IPS-11a (cell line): ENCODE measurements around the gene IGF2BP3.
"Not testable (repeated sequence)": the region's sequence is repeated elsewhere in the genome, so short reads cannot be mapped to it uniquely, and the experiment has no call there.

Source experiments
- H3K4me3 ChIP-seq: one replicate; pipeline ENCODE4 v1.5.1; 2013; ENCODE audit warnings: low read depth, low read length, control low read depth

IGF2BP3 gene

DNA sequence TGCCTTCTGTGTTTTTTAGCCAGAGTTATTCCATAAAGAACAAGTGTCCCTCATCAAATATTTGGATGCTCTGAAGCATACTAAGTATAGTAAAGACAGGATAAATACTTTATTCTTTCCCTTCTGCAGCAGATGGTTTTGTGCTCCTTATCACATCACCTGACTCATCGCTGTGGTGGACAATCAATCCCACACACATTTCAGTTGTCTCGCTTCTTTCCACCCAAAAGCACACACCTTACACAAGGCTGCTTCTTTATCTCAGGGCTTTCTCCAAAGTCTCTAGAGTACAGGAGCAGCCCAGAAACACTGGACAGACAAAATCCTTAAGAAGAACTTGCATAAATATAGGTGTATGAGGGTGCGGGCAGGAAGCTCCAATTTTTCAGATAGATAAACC, 43.4 kb downstream of the IGF2BP3 start:
- H3K4me3 ChIP-seq, result no peak overlapping the region

DNA sequence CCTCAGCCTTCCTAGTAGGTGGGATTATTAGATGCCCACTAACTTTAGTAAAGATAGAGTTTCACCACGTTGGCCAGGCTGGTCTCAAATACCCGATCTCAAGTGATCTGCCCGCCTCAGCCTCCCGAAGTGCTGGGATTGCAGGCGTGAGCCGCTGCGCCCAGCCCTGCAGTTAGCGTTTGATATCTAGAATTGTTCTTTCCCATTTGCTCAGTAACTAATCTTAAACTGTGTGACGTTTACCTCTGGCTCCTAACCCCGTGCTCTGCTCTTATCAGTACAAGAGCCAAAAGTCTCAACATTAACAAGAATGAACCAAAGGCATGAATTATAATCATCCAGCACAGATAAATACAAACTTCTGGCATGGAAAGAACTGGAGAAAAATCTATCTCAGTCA, 47.4 kb downstream of the IGF2BP3 start:
- no peak overlapping the region for H3K4me3 ChIP-seq

DNA sequence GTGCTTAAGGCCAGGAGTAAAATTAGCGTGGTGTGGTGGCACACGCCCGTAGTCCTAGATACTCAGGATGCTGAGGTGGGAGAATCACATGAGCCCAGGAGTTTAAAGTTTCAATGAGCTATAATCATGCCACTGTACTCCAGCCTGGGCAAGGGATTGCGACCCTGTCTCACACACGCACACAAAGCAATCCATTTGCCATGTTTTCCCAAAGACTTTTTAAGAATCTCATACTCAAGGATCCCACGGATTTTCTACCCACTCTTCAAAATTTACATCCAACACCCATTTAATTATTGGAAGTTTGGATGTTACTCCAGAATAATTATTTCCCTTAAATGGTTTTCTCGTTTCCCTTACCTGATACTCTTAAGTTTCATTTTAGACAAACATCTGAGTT, 47.9 kb downstream of the IGF2BP3 start:
- H3K4me3 ChIP-seq, result no peak overlapping the region

DNA sequence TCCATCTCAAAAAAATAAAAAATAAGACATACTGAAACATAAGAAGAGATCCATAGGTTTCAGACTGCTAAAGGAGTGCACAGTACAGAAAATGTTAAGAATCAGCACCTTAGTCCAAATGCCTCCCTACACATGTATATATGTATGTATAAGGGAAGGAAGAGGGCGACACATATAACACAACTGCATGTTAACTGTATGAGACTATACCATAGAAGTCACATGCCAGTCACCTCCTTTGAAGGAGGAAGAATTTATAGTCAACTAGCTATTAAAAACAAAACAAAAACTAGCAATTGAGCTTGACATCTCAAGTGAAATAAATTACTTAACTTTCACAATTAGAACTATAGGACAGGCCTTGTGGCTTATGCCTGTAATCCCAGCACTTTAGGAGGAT, 50.4 kb downstream of the IGF2BP3 start:
- no peak overlapping the region for H3K4me3 ChIP-seq

DNA sequence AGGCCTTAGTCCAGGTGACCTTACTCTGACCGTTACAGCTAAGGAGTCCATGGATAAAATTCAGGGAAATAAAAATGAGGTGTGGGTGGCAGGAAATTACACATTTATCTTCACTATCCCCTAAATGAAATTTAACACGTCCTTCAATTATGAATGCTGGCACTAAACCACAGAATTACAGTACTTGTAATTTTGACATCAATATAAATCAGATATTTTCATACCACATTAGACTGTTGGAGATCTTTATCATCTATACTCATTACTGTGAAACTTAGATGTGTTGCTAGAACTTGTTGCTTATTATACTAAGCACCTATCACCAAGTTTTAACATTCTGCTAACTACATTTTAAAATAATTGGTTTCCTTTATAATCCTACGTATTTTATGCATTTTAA, 51.1 kb downstream of the IGF2BP3 start:
- H3K4me3 ChIP-seq, result no peak overlapping the region

DNA sequence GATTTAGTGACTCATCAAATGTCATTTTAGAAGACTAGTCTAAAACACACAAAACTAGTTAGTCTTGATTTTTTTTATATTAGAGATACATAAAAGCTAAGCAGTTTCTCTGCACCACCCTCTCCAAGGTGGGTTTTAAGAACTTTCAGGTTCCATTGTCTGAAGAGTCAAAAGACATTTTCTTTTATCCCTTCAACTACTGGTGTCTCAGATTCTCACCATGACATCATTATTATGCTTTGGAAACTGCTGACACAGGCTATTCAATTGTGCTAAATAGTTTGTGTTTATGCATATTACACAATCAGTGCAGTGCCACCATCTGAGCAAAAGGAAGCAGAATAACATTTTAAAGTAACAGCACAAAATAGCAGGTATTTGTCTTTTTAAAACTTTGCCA, 52.2 kb downstream of the IGF2BP3 start:
- H3K4me3 ChIP-seq, result no peak overlapping the region

DNA sequence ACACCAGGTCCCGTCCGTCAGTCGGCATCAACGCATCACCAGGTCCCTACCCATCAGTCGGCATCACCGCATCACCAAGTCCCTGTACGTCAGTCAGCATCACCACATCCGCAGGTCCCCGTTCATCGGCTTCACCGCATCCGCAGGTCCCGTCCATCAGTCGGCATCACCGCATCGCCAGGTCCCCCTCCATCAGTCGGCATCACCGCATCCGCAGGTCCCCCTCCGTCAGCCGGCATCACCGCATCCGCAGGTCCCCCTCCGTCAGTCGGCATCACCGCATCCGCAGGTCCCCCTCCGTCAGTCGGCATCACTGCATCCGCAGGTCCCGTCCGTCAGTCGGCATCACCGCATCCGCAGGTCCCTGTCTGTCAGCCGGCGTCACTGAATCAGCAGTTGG, 55.1 kb downstream of the IGF2BP3 start:
- no peak overlapping the region for H3K4me3 ChIP-seq

DNA sequence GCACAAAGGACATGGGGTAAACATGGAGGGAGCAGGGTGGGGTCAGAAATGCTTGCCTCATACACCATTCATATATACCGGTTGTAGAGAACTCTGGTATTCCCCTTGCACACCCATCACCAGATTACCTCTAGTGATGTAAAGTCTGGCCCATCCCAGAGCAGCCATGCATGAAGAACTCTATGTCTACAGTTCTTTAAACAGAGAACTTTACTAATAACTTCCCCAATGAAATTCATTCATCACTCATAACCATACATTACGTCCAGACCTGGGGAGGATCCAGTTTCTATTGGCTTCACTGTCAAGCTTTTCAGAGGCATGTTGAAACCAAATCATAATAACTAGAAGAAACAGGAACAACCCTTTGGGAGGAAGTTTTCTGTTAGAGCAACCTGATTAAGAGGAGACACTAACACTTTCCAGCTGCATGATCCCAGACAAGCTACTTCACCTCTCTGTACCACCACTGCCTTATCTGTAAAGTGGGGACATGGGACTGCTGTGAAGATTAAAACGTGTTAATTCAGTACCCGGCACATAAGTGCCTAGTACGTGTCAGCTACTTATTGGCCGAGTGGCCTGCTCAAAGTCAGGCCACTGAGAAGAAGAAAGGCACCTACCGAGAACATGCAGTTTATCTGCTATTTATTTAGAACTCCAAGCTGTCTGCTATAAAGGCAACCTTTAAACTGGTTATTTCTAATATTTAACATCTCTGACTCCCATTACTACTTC, 59.7 kb downstream of the IGF2BP3 start:
- no peak overlapping the region for H3K4me3 ChIP-seq

DNA sequence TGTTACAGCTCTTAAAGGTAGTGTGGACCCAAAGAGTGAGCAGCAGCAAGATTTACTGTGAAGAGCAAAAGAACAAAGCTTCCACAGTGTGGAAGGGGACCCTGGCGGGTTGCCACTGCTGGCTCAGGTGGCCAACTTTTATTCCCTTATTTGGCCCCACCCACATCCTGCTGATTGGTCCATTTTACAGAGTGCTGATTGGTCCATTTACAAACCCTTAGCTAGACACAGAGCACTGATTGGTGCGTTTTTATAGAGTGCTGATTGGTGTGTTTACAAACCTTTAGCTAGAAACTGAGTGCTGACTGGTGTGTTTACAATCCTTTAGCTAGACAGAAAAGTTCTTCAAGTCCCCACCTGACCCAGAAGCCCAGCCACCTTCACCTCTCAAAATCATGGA, 63.7 kb downstream of the IGF2BP3 start:
- not testable (repeated sequence) for H3K4me3 ChIP-seq

DNA sequence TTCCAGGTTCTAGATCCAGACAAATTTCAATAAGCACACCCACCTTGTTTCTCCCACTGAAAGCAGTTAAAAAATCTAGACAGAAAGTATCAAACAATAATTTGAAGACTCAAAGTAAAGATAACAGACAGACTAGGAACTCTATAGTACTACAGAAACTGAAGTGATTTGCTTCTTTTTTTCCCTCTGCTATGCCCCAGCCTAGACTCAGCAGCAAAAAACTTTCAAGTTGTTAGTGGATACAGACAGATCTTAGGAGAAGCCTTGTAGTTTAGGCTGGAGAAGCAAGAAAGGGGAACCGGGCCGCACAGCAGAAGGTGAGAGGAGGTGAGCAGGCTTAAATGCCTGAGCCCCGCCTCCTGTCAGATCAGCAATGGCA, 65.1 kb downstream of the IGF2BP3 start:
- no peak overlapping the region for H3K4me3 ChIP-seq

DNA sequence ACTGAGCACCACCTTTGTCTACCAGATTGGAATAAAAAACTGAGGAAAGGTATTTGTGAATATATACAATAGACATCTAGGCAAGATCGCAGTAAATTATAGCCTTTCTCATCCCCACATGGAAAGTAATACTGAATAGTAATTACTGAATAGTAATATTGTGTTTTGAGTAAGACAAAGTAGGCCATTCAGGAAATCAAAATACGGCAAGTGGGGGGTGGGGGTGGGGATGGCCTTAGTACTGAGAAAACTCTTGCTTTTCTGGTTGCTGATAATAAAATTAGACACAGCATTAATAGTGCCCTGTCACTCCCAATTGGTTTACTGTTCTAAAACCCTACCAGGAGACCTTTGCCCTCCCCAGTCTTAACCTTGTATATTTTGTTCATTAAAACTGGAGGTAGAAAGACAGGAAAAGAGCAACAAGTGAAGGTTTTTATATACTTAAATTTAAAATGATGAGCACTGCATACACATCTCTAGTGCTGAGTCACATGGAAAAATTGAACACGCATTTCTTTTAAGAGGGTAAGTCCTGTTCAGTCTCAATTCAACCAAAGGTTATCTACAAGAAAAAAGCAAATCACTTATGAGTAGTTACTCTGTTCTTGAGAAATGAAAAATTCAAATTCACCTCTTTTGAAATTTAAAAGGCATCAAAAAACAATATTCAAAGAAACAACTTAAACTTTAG, 65.6 kb downstream of the IGF2BP3 start:
- no peak overlapping the region for H3K4me3 ChIP-seq

DNA sequence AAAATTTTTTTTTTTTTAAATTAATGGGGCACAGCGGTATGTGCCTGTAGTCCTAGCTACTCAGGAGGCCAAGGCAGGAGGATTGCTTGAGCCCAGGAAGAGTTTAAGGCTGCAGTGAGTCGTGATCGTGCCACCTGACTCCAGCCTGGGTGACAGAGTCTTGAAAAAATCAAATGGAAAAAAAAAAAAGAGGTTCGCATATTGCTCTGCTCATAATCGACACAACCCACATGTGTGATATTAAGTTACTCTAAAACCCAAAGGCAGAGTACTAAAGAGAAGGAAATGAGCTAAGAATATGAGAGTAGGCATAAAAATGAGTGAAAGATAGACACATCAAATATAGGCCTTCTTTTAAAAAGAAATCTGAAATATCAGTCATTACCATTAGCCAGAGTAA, 66.3 kb downstream of the IGF2BP3 start:
- H3K4me3 ChIP-seq, result no peak overlapping the region

DNA sequence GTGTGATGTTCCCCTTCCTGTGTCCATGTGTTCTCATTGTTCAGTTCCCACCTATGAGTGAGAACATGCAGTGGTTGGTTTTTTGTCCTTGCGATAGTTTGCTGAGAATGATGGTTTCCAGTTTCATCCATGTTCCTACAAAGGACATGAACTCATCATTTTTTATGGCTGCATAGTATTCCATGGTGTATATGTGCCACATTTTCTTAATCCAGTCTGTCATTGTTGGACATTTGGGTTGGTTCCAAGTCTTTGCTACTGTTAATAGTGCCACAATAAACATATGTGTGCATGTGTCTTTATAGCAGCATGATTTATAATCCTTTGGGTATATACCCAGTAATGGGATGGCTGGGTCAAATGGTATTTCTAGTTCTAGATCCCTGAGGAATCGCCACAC, 72.2 kb downstream of the IGF2BP3 start:
- H3K4me3 ChIP-seq, result not testable (repeated sequence)

DNA sequence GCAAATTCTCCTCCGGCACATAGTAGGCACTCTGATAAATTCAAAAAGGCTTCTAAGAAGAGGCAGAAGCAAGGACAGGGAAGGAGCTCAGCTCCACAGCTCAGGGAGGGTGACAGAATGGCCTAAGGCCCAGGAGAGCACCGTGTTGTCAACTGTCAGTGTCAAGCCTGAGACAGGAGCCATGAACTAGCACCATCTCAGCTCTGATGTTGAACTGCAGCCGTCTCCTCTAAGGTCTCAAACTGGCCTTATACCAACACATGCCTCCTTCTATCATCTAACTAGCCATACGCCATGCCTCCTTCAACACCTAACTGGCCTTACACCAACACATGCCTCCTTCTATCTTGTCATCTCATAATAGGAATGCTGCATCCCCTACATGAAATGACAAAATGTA, 73.0 kb downstream of the IGF2BP3 start:
- no peak overlapping the region for H3K4me3 ChIP-seq

DNA sequence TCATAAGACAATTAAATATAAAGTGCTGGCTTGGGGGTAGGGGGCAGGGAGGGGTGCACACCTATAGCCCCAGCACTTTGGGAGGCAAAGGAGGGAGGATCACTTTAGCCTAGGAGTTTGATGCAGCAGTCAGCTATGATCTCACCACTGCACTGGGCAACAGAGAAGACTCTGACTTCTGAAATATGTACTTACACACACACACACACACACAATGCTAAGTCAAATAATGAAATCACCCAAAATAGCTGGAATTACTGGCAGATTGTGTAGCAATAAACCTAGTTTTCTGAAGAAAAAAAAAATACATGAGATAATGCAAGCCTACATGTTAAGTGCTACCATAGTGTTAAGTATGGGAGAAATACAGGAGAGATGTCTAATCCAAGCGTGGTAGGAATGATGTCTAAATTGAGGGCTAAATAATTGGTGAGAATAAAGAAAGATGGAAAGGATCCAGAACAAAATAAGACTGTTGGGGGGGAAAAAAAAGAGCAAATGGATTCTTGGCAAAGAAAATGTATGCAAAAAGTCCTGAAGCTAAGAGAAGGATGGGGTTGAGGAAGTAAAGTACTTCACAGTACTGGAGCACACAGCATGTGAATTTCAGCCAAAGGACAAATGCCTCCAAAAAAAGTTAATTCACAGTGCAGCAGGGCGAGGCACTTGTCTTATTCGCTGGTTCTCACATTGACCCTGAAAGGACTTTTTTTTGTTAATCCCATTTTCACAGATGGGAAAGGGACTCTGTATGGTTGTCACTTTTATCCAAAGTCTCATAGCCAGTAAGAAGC, 73.9 kb downstream of the IGF2BP3 start:
- H3K4me3 ChIP-seq, result no peak overlapping the region

DNA sequence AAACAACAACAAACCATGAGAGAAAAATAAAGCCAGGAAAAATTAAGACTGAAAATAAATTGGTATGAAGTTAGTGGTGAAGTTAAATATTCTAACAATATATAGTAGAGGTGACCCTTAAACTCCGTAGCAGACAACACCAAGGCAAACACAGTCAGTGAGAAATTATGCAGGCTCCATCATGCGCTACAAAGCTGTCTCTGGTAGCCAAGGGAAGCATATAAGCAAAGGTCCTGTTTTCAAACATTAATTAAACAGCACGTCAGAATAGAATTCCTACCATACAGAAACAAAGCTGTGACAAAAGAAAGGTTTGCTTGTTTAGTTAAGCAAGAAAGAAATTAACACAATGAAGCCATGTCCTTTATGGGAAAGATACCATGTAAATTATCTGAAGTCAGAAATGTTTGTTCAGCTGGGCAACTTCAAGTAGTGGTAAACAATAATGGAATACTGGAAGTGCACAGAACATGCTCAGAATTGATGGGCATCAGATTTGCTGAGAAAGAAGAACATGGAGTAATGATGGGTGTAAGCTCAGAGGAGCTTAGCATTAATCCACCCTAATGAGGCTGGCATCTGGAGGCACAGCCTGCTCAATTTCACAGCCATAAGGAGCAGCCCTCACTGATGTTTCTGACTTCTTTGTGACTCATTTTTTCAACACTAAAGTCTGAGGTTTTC, 75.7 kb downstream of the IGF2BP3 start:
- no peak overlapping the region for H3K4me3 ChIP-seq

DNA sequence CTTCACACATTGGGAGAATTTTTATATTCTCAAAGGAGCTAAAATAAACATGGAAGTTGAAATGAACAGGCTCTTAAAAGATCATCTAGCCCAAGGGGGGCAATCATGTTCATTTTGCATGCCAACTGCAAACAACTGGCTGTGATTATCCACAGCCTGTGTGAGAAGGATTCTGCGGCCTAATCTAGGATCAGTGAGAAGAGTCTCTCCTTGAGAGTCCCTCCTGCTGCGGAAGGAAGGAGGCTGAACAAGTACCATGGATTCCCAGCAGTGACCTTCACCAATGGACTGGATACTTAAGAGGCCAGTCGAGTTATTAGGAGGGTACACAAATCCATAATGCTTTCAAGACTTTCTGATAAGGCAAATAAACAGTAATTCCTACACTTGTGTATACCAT, 76.7 kb downstream of the IGF2BP3 start:
- H3K4me3 ChIP-seq, result no peak overlapping the region

DNA sequence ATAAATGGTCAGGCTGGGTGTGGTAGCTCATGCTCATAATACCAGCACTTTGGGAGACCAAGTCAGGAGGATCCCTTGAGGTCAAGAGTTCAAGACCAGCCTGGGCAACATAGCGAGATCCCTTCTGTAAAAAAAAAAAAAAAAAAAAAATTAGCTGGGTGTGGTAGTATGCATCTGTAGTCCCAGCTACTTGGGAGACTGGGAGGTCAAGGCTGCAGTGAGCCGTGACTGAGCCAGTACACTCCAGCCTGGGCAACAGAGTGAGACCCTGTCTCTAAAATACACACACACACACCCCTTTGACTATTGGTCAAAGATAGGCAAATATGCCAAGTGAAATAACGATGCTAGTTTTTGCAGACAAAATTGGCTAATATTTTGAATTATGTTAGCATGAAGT, 80.6 kb downstream of the IGF2BP3 start:
- no peak overlapping the region for H3K4me3 ChIP-seq

DNA sequence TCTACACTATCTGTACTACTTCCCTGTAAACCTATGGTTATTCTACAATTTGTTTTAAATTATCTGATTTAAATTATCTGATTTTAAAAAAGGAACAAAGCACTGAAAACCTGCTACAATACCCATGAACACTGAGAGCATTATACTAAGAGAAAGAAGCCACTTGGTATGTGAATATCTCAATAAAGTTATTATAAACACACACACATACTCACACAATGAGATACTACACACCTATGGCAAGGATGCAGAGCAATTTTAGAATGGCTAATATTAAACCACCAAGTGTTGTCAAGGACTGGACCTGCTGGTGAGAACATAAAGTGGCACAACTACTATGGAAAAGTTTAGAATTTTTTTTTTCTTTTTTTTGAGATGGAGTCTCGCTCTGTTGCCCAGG, 82.7 kb downstream of the IGF2BP3 start:
- H3K4me3 ChIP-seq, result no peak overlapping the region

DNA sequence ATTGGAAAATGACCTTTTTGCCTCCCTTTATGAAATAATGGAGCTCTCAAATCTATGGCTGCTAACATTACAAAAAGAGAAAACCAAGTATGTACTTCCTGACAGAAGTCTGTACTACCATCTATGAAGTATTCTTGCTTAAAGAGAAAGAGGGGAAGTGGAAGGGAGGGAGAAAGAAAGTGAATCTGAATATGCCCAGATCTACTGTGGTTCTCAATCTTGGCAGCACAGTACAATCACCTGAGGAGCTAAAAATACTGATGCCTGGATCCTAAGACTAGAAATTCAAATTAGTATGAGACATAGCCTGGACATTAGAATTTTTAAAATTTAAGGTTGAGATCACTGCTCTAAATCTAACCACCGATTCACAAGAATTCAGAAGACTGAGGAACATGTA, 85.2 kb downstream of the IGF2BP3 start:
- no peak overlapping the region for H3K4me3 ChIP-seq

DNA sequence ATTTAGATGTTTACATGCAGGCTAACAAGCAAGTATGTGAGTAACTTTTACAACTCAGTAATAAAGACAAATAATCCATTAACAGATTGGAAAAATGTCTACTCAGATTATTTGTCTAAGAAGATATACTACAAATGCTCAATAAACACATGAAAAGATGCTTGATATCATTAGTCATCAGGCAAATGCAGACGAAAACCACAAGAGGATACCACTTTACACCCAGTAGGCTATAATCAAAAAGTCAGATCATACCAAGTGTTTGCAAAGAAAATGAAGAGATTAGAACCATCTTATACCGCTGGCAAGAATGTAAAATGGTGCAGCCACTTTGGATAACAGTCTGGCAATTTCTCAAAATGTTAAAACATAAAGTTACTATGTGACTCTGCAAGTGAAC, 87.1 kb downstream of the IGF2BP3 start:
- H3K4me3 ChIP-seq, result no peak overlapping the region

DNA sequence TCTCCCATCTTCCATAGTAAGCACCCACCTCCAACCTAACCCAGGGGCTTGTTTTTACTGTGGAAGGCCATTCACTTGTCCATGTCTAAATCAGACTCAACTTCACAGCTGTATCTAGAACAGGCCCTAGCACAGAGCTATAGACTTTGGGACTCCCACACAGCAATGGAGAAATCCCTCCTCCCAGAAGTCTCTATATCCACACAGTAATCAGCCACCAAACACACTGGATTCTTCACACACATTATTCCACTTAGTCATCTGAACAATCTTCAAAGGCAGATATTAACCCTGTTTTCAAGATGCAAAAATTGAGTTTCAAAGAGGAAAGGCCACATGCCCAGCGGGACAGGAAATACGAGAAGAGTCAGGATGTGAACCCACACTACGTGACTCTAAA, 89.3 kb downstream of the IGF2BP3 start:
- H3K4me3 ChIP-seq, result no peak overlapping the region
